ENCODE data around the gene CYB5D1. TPM values are rescaled to one million over a fixed set of nuclear protein-coding genes. Genes with fewer than 3 reads are reported as not detected.
A peak's percentile ranks its signal among the peaks of the same experiment; 100 is the strongest.

Gene CYB5D1
- polyA plus RNA-seq, 1 experiment = 8.1 TPM

DNA sequence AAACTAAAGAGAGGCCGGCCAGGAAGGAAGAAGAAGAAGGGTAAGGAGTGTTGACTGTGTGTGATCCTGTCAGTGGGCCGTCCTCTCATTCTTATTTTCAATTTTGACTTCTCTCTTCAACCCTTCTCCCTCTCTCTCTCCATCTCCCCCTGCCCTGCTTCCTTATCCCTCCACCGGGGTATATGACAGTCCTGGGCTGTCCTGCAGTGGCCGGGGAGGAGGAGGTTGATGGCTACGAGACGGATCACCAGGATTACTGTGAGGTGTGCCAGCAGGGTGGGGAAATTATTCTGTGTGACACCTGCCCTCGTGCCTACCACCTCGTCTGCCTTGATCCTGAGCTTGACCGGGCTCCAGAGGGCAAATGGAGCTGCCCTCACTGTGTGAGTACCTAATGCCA, 36.4 kb downstream of the CYB5D1 start:
- no peak overlapping the region for H3K4me3 ChIP-seq (ENCODE audit: low read depth, low read length)
- no peak overlapping the region for H3K27ac ChIP-seq (ENCODE audit: low read depth, low read length)
- no peaks in the 10 kb centered on the region for H3K27me3 ChIP-seq (ENCODE audit: control insufficient read depth, insufficient read depth, low read length)
- POLR2A ChIA-PET = interaction anchor here (1.0 kb wide), 1 partner anchor 10 kb away, joined by 4 read pairs; no protein-coding TSS in a partner anchor
- CTCF ChIA-PET = no interaction called here
- TF ChIP-seq CTCF (IDR thresholded peaks at IDR 0.05; ENCODE audit: low read depth, low read length) = no peak
- DNase-seq (ENCODE audit: low read depth, low spot score) = no peak
- H3K9me3 ChIP-seq (ENCODE audit: control insufficient read depth, insufficient read depth, low read length) = no peaks in the 10 kb centered on the region

DNA sequence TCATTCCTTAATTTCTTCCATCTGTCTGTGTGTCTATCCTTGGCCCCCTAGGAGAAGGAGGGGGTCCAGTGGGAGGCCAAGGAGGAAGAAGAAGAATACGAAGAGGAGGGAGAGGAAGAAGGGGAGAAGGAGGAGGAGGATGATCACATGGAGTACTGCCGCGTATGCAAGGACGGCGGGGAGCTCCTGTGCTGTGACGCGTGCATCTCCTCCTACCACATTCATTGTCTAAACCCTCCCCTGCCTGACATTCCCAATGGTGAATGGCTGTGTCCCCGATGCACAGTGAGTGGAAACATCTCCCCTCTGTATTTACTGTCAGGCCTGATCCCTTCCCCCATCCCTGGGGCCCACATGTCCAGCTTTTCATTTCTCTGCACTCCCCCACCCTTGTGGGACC, 37.1 kb downstream of the CYB5D1 start:
- Histone ChIP-seq H3K9me3 (ENCODE audit: control insufficient read depth, insufficient read depth, low read length) (no peaks in the 10 kb centered on the region), H3K27me3 (ENCODE audit: control insufficient read depth, insufficient read depth, low read length) (no peaks in the 10 kb centered on the region), H3K27ac (ENCODE audit: low read depth, low read length) (no peak overlapping the region), H3K4me3 (ENCODE audit: low read depth, low read length) (no peak overlapping the region)
- POLR2A ChIA-PET = interaction anchor here (1.0 kb wide), 1 partner anchor 11 kb away, joined by 4 read pairs; no protein-coding TSS in a partner anchor
- DNase-seq (ENCODE audit: low read depth, low spot score) = no peak
- CTCF ChIA-PET = interaction anchor here (1.5 kb wide), 1 partner anchor 147 kb away, joined by 4 read pairs; no protein-coding TSS in a partner anchor
- no peak for TF ChIP-seq CTCF (IDR thresholded peaks at IDR 0.05; ENCODE audit: low read depth, low read length)

GRCh38 chr17:7897090-7897489, 39.3 kb downstream of the CYB5D1 start:
- Histone ChIP-seq H3K9me3 (ENCODE audit: control insufficient read depth, insufficient read depth, low read length) (no peaks in the 10 kb centered on the region), H3K27me3 (ENCODE audit: control insufficient read depth, insufficient read depth, low read length) (no peaks in the 10 kb centered on the region), H3K27ac (ENCODE audit: low read depth, low read length) (no peak overlapping the region), H3K4me3 (ENCODE audit: low read depth, low read length) (no peak overlapping the region)
- TF ChIP-seq CTCF (IDR thresholded peaks at IDR 0.05; ENCODE audit: low read depth, low read length) = no peak
- DNase-seq (ENCODE audit: low read depth, low spot score) = no peak
- ChIA-PET POLR2A (interaction anchor here (0.6 to 0.9 kb wide), 2 partner anchors 8 to 55 kb away, joined by 3 read pairs; no protein-coding TSS in a partner anchor), CTCF (interaction anchor here (1.0 to 3.2 kb wide), 11 partner anchors 15 to 161 kb away, joined by 3 to 46 read pairs (median 6); partner anchors contain the start of genes KDM6B and RNF227)

- CTCF ChIA-PET = interaction anchor here (0.6 to 3.2 kb wide), 21 partner anchors 9 to 176 kb away, joined by 3 to 46 read pairs (median 4); partner anchors contain the start of genes KDM6B and RNF227
- TF ChIP-seq CTCF (IDR thresholded peaks at IDR 0.05; ENCODE audit: low read depth, low read length) = peak; percentile 70
- DNase-seq (ENCODE audit: low read depth, low spot score) = no peak
- H3K27me3 ChIP-seq (ENCODE audit: control insufficient read depth, insufficient read depth, low read length) = no peaks in the 10 kb centered on the region
- POLR2A ChIA-PET = interaction anchor here (0.9 kb wide), 1 partner anchor 9 kb away, joined by 3 read pairs; no protein-coding TSS in a partner anchor
- H3K4me3 ChIP-seq (ENCODE audit: low read depth, low read length) = no peak overlapping the region
- no peak overlapping the region for H3K27ac ChIP-seq (ENCODE audit: low read depth, low read length)
- H3K9me3 ChIP-seq (ENCODE audit: control insufficient read depth, insufficient read depth, low read length) = no peaks in the 10 kb centered on the region
These were observed 40.0 kb downstream of the CYB5D1 start for GRCh38 chr17:7897773-7898172.

DNA sequence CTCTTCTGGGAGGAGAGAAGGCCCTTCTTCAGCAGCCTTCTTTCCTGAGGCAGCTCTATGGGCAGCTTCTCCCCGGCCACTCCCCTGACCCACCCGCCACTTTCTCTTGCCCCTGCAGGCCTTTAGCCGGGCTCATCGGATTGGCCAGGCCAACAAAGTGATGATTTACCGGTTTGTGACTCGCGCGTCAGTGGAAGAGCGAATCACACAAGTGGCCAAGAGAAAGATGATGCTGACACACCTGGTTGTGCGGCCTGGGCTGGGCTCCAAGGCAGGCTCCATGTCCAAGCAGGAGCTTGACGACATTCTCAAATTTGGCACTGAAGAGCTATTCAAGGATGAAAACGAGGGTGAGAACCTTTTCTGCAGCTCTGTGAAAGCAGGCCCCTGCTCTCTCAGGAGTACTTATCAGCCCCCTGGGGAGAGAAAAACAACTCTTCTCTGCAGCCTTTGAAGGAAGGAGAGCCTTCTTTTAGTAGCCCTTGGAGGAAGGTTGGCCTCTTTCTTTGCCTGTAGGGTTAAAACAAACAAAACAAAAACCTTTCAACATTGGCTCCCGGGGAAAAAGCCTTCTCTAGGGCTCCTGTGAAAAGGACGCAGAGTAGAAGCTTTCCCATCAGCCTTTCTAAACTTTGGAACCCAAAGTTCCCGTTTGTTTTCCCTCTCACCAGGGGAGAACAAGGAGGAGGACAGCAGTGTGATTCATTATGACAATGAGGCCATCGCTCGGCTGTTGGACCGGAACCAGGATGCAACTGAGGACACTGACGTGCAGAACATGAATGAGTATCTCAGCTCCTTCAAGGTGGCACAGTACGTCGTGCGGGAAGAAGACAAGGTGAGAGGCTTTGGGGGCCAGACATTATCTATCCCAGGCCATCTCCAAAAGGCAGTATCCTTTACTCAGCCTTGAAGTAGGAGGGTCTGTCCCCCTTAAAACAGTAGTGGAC, 45.6 kb downstream of the CYB5D1 start:
- TF ChIP-seq CTCF (IDR thresholded peaks at IDR 0.05; ENCODE audit: low read depth, low read length) = no peak
- ChIA-PET CTCF (interaction anchor here (0.7 kb wide), 1 partner anchor 86 kb away, joined by 3 read pairs; no protein-coding TSS in a partner anchor), POLR2A (no interaction called here)
- Histone ChIP-seq H3K27me3 (ENCODE audit: control insufficient read depth, insufficient read depth, low read length) (no peaks in the 10 kb centered on the region), H3K4me3 (ENCODE audit: low read depth, low read length) (no peak overlapping the region), H3K27ac (ENCODE audit: low read depth, low read length) (no peak overlapping the region), H3K9me3 (ENCODE audit: control insufficient read depth, insufficient read depth, low read length) (no peaks in the 10 kb centered on the region)
- DNase-seq (ENCODE audit: low read depth, low spot score) = no peak

Measured in AG04450 (cell line).